Ascending aorta (tissue), 2 donors: ENCODE data around the gene MLN. TPM values are rescaled to one million over a fixed set of nuclear protein-coding genes. Genes with fewer than 3 reads are reported as not detected.

Experiments used
- DNase-seq, 2 donors: peaks; one replicate each; pipeline ENCODE4 v3.0.0-alpha.2; 2019; ENCODE audit warnings: low spot score in 2 of 2
- H3K27ac ChIP-seq, 2 donors: fragments of 200-600 bp; sonication (generic); one replicate each; pipeline ENCODE4 v1.5.1; 2016 to 2017; ENCODE audit warnings: mild to moderate bottlenecking in 1 of 2
- H3K27me3 ChIP-seq: fragments of 200-600 bp; sonication (generic); one replicate; pipeline ENCODE4 v1.5.1; 2017
- H3K36me3 ChIP-seq, 2 donors: fragments of 200-600 bp; sonication (generic); one replicate each; pipeline ENCODE4 v1.5.1; 2016
- H3K4me1 ChIP-seq, 2 donors: fragments of 200-600 bp; sonication (generic); one replicate each; pipeline ENCODE4 v1.5.1; 2016 to 2017; ENCODE audit warnings: mild to moderate bottlenecking in 1 of 2
- H3K4me3 ChIP-seq, 2 donors: fragments of 200-600 bp; sonication (generic); one replicate each; pipeline ENCODE4 v1.5.1; 2016 to 2017; ENCODE audit warnings: mild to moderate bottlenecking in 1 of 2
- H3K9me3 ChIP-seq, 2 donors: fragments of 200-600 bp; sonication (generic); one replicate each; pipeline ENCODE4 v1.5.1; 2016
- intact Hi-C: fragments of 100-400 bp; cut with DNase I; formaldehyde crosslinking; loops from one replicate; pipeline ENCODE4 v1.15.1; 2023
- total RNA-seq: library from RNA; depleted of rRNA; stranded (reverse); fragments of >200 nt; gene quantifications from one replicate; pipeline ENCODE4 v1.1.0, GENCODE V29; 2016
- TF ChIP-seq, protein P1 (sequence below), 3 experiments: fragments of 200-600 bp in 2 of 3; fragments of 450-650 bp in 1 of 3; sonication (generic) in 2 of 3; IDR thresholded peaks; one replicate each; pipeline ENCODE4 v1.5.1; 2016 to 2019; ENCODE audit warnings: antibody characterized with exemption in 3 of 3, mild to moderate bottlenecking in 1 of 3, moderate library complexity in 1 of 3

Gene MLN
- total RNA-seq, 1 donor from 2014 or later, result not detected

DNA sequence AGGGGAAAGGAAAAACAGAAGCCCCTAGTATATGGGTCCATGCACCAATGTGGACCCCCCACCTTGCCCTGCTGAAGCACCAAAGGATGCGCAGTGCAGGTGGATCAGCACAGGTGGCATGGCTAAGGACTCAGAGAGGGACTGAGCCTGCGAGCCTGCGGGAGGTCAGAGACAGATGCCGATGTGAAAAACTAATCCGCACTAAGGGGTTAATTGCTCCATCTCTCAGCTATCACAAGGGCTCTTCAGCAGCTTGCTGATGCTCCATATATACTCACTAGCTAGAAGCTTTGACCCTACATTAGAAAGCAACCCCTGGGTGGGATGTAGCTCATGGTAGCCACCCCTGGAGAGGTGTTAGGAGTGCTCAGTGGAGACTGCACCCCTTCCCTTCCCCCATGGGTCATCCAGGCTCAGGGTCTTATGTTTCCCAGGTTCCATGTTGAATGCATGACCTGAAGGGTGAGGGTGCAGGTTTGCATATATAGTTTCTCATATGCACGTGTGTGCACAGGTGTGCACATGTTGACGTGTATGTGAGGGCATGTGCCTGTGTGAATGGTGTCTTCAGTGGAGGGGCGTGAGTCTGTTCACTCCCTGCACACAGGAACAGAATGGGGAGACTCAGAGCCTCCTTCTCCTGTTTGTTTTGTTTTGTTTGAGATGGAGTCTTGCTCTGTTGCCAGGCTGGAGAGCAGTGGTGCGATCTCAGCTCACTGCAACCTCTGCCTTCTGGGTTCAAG, 43.7 kb downstream of the MLN start:
- H3K9me3 ChIP-seq, result no peaks in the 10 kb centered on the region
- H3K36me3 ChIP-seq, result no peaks in the 10 kb centered on the region
- intact Hi-C loops, result no loop called here
- H3K27me3 ChIP-seq, result no peaks in the 10 kb centered on the region
- DNase-seq, result no peak
- H3K4me1 ChIP-seq, result no peaks in the 10 kb centered on the region
- H3K4me3 ChIP-seq, result no peak overlapping the region
- TF ChIP-seq, protein P1, sequence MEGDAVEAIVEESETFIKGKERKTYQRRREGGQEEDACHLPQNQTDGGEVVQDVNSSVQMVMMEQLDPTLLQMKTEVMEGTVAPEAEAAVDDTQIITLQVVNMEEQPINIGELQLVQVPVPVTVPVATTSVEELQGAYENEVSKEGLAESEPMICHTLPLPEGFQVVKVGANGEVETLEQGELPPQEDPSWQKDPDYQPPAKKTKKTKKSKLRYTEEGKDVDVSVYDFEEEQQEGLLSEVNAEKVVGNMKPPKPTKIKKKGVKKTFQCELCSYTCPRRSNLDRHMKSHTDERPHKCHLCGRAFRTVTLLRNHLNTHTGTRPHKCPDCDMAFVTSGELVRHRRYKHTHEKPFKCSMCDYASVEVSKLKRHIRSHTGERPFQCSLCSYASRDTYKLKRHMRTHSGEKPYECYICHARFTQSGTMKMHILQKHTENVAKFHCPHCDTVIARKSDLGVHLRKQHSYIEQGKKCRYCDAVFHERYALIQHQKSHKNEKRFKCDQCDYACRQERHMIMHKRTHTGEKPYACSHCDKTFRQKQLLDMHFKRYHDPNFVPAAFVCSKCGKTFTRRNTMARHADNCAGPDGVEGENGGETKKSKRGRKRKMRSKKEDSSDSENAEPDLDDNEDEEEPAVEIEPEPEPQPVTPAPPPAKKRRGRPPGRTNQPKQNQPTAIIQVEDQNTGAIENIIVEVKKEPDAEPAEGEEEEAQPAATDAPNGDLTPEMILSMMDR (IDR thresholded peaks at IDR 0.05), result no peak
- no peak overlapping the region for H3K27ac ChIP-seq

DNA sequence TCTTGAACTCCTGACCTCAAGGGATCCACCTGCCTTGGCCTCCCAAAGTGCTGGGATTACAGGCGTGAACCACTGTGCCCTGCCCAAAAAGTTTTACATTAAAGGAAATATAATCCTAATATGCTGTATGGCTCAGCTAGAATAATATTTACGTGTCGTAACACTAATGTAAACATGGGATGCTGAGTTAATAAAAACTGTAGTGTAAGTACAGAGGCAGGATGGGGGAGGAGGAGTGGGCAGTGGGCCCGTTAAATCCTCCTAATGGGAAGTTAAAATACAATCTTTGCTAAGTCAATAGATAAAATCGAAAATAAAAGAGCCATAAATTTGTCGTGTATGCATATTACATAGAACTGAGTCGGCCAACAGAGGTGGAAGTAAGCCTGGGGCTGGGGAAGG, 45.0 kb downstream of the MLN start:
- DNase-seq, result no peak
- TF ChIP-seq, protein P1 (IDR thresholded peaks at IDR 0.05), result no peak
- Histone ChIP-seq H3K27ac (no peak overlapping the region), H3K4me3 (no peak overlapping the region), H3K4me1 (no peaks in the 10 kb centered on the region), H3K36me3 (no peaks in the 10 kb centered on the region), H3K27me3 (no peaks in the 10 kb centered on the region), H3K9me3 (no peaks in the 10 kb centered on the region)
- intact Hi-C loops, result no loop called here

DNA sequence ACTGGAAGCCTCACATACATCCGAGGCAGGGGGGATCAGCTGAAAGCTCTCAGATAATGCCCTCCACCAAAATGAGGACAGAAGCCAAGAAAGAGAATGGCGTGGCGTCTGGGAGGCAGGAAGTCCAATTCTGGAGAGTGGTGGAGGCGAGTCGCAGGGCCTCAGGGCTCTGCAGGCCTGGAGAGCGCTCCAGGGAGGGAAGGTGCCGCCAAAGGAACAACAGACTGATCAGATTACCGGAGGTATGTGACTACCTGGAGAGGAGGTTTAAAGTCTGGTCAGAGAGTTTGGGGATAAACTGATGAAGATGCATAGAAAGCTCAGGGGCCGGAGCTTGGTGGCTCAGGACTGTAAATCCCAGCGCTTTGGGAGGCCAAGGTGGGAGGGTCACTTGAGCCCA, 45.9 kb downstream of the MLN start:
- TF ChIP-seq, protein P1 (IDR thresholded peaks at IDR 0.05), result no peak
- no peak overlapping the region for H3K27ac ChIP-seq

DNA sequence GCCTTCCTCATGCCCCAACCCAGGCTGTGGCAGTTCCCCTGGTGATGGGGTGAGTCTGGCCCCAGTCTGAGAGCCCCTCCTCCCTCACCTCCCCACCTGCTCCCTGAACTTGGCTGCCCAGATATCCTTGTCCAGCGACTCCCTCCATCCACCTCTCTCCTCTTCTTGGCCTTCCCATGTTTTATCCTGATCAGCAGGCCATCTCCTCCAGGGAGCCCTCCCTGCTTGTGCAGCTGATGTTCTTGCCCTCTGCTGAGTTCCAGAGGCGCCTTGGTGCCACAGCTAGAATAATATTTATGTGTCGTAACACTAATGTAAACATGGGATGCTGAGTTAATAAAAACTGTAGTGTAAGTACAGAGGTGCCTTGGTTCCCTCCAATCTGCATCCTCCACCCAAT, 46.7 kb downstream of the MLN start:
- no peaks in the 10 kb centered on the region for H3K27me3 ChIP-seq
- DNase-seq, result no peak
- no peaks in the 10 kb centered on the region for H3K36me3 ChIP-seq
- H3K4me1 ChIP-seq, result no peaks in the 10 kb centered on the region
- intact Hi-C loops, result no loop called here
- no peaks in the 10 kb centered on the region for H3K9me3 ChIP-seq
- H3K4me3 ChIP-seq, result no peak overlapping the region
- H3K27ac ChIP-seq, result no peak overlapping the region
- TF ChIP-seq, protein P1 (IDR thresholded peaks at IDR 0.05), result no peak

More for the DNA sequence above, 45.9 kb downstream of the MLN start:
- intact Hi-C loops, result no loop called here
- H3K36me3 ChIP-seq, result no peaks in the 10 kb centered on the region
- DNase-seq, result no peak
- H3K27me3 ChIP-seq, result no peaks in the 10 kb centered on the region
- no peaks in the 10 kb centered on the region for H3K9me3 ChIP-seq
- no peak overlapping the region for H3K4me3 ChIP-seq
- no peaks in the 10 kb centered on the region for H3K4me1 ChIP-seq

DNA sequence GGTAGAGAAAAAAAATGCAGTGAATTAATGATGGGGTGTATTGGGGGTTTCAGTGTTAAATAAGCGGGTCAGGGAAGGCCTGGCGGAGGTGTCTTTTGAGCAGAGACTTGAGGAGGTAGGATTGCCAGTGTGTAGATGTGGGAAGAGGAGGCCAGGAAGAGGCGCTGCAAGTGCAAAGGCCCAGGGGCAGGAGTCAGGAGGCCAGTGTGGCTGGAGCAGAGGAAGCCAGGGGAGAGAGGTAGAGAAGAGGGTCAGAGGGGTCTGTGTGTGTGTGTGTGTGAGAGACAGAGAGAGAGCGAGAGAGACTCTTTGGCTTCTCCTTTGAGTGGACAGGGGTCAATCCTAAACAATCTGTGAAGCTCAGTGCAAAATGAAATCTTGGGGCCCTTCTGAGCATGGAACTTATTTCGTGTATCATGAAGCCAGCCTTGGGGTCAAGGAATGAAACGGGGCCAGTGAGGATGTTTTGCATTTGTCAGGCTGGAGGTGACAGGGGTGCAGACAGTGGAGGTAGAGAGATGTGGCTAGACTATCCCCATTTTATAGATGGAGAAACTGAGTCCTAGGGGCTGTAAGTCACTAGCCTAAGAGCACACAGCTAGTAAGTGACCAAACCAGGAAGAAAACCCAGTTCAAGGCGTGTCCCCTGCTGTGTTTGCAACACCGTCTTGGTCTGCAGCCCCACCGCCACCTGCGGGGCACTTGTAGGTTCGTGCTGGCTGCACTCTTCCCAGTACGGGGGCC, 47.4 kb downstream of the MLN start:
- Histone ChIP-seq H3K36me3 (no peaks in the 10 kb centered on the region), H3K4me1 (no peaks in the 10 kb centered on the region), H3K27ac (no peak overlapping the region), H3K9me3 (no peaks in the 10 kb centered on the region), H3K27me3 (no peaks in the 10 kb centered on the region), H3K4me3 (no peak overlapping the region)
- no peak for DNase-seq
- intact Hi-C loops, result no loop called here
- TF ChIP-seq, protein P1 (IDR thresholded peaks at IDR 0.05), result no peak
